ENCODE data around the gene SPEG. TPM values are rescaled to one million over a fixed set of nuclear protein-coding genes. Genes with fewer than 3 reads are reported as not detected.

SPEG gene
- total and polyA plus RNA-seq, 3 donors from 2014 or later = 16.0 to 24.3 (median 23.0) TPM

DNA sequence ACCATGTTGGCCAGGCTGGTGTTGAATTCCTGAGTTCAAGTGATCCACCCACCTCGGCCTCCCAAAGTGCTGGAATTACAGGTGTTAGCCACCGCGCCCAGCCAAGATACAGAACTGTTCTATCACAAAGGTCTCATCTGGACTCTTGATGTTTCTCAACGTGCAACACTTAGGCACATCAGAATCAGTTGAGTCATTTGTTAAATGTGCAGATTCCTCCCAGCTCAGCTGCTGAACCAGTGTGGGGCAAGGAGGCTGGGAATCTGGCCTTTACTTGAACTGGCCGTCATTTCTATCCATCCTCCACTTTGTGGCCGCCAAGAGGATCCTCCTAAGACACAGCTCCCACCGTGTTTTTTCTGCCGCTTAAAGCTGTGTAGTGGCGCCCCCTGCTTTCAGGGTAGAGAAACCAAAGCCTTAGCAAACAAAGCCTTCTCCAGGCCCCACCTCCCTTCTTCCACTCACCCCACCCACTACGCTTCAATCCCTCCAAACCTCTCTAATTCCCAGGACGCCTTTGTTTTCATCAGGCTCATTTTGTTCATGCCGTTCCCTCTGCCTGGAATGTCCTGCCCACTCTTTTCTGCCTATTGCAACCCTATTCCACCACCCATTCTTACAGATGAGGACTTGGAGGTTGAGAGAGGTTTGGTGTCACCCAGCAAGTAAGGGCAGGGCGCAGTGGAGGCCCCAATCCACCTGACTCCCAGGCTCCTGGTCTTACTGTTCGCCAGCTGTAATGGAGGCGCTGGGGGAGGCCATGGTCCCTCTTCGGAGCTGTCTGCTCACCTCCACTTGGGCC lies 776 bp upstream of the SPEG start:
- H3K27ac ChIP-seq = no peak overlapping the region
- TF ChIP-seq, protein P1, sequence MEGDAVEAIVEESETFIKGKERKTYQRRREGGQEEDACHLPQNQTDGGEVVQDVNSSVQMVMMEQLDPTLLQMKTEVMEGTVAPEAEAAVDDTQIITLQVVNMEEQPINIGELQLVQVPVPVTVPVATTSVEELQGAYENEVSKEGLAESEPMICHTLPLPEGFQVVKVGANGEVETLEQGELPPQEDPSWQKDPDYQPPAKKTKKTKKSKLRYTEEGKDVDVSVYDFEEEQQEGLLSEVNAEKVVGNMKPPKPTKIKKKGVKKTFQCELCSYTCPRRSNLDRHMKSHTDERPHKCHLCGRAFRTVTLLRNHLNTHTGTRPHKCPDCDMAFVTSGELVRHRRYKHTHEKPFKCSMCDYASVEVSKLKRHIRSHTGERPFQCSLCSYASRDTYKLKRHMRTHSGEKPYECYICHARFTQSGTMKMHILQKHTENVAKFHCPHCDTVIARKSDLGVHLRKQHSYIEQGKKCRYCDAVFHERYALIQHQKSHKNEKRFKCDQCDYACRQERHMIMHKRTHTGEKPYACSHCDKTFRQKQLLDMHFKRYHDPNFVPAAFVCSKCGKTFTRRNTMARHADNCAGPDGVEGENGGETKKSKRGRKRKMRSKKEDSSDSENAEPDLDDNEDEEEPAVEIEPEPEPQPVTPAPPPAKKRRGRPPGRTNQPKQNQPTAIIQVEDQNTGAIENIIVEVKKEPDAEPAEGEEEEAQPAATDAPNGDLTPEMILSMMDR (IDR thresholded peaks at IDR 0.05) = no peak
- TF ChIP-seq POLR2A (IDR thresholded peaks at IDR 0.05) = no peak
- no peaks in the 10 kb centered on the region for H3K27me3 ChIP-seq
- H3K4me1 ChIP-seq = peaks cover 3% of the 10 kb centered on the region
- H3K36me3 ChIP-seq (ENCODE audit: low read depth, missing control alignments) = no peaks in the 10 kb centered on the region
- no peaks in the 10 kb centered on the region for H3K9me3 ChIP-seq
- intact Hi-C loops (cut with DNase I; ENCODE audit: low total_unique reads) = no loop called here
- 66 to 77% methylated on average over 16 of the region's 16 CpGs for WGBS, 2 donors
- H3K4me3 ChIP-seq = peak overlapping the region in 1 of 2 donors; percentile 44
- no peak for DNase-seq

DNA sequence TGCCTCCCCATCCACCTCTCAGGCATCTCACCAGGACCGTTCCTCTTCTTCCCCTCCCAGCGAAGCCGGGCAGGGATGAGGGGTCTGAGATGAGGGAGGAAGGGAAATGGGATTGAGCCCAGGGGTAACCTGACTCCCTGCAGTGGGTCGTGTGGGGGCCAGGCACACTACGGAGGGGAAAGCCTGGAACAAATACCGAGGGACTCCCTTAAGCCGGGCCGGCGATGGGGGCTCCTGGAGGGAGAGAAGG lies 250 bp upstream of the SPEG start:
- DNase-seq = no peak

DNA sequence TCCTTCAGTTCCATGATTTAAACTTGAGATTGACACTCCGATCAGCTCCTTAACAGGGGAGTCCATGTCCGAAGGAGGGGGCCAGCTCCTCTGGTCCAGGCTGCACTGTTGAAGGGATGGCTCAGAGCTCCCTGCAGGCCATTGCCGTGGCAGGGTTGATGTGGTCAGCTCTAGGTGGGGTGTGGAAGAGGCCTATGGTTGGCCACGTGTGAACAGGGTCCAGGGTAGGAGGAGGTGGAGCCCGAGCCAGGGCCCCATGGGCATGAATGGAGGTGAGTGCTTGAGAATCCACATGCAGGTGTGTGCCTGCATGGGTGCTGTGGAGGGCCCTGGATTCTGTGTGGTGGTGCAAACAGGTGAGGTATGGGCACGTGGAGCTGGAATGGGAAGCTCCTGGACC lies 1.1 kb downstream of the SPEG start:
- no peak overlapping the region for H3K4me3 ChIP-seq
- no peaks in the 10 kb centered on the region for H3K27me3 ChIP-seq
- H3K27ac ChIP-seq = no peak overlapping the region
- TF ChIP-seq POLR2A (IDR thresholded peaks at IDR 0.05) = no peak
- TF ChIP-seq, protein P1 (IDR thresholded peaks at IDR 0.05) = no peak
- H3K4me1 ChIP-seq = peaks cover 3% of the 10 kb centered on the region
- no peak for DNase-seq
- intact Hi-C loops (cut with DNase I; ENCODE audit: low total_unique reads) = no loop called here
- WGBS, 2 donors = 78 to 85% methylated on average over 6 of the region's 6 CpGs
- no peaks in the 10 kb centered on the region for H3K36me3 ChIP-seq (ENCODE audit: low read depth, missing control alignments)
- no peaks in the 10 kb centered on the region for H3K9me3 ChIP-seq

More for the DNA sequence above, 250 bp upstream of the SPEG start:
- TF ChIP-seq, protein P1 (IDR thresholded peaks at IDR 0.05) = no peak
- TF ChIP-seq POLR2A (IDR thresholded peaks at IDR 0.05) = no peak
- intact Hi-C loops (cut with DNase I; ENCODE audit: low total_unique reads) = no loop called here
- no peaks in the 10 kb centered on the region for H3K9me3 ChIP-seq
- no peaks in the 10 kb centered on the region for H3K27me3 ChIP-seq
- H3K27ac ChIP-seq = no peak overlapping the region
- 41 to 47% methylated on average over 8 to 9 of the region's 9 CpGs for WGBS, 2 donors
- H3K4me1 ChIP-seq = peaks cover 3% of the 10 kb centered on the region
- H3K36me3 ChIP-seq (ENCODE audit: low read depth, missing control alignments) = no peaks in the 10 kb centered on the region
- H3K4me3 ChIP-seq = peak overlapping the region; percentile 44 to 48

DNA sequence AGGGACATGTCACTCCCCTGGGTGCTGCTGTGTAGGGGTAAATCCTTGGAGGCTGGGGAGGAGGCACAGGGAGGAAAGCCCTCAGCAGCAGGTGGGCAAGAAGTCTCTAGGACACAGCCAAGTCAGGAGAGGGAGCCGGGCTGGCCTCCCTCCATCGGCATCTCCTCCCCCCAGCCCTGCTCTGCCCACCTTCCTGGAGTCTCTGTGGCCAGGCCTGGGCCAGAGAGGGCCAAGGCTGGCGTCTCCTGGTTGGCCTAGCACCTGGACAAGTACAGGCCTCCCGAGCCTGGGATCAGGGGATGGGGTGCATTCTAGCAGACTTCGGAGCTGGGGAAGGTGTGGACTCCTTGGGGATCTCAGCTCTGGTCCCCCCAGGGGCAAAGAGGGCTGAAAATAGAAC lies 1.8 kb downstream of the SPEG start:
- WGBS, 2 donors = 91 to 96% methylated on average over 3 to 5 of the region's 5 CpGs
- no peaks in the 10 kb centered on the region for H3K9me3 ChIP-seq
- H3K27ac ChIP-seq = no peak overlapping the region
- intact Hi-C loops (cut with DNase I; ENCODE audit: low total_unique reads) = no loop called here
- TF ChIP-seq, protein P1 (IDR thresholded peaks at IDR 0.05) = no peak
- no peak for TF ChIP-seq POLR2A (IDR thresholded peaks at IDR 0.05)
- no peak overlapping the region for H3K4me3 ChIP-seq
- no peaks in the 10 kb centered on the region for H3K27me3 ChIP-seq
- peaks cover 7% of the 10 kb centered on the region for H3K4me1 ChIP-seq
- no peak for DNase-seq
- H3K36me3 ChIP-seq (ENCODE audit: low read depth, missing control alignments) = no peaks in the 10 kb centered on the region

DNA sequence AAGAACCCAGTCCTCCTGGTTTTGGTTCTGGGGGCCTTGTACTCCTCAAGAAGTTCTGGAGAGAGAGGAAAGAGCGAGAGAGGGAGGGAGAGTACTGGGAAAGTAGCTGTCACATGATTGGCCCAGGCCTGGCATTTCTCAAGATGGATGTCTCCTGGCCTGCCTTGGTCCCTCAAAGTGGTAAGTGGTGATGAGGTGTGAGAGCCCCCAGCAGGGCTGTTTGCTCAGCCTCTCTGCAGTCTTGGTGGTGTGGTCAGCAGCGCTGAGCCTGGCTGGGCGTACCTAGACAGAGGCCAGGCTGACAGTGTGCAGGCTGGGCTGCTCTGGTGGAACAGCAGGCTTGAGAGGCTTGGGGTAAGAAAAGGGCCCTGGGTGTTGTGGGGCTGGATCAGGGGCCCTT lies 2.5 kb downstream of the SPEG start:
- no peak for TF ChIP-seq POLR2A (IDR thresholded peaks at IDR 0.05)
- TF ChIP-seq, protein P1 (IDR thresholded peaks at IDR 0.05) = no peak
- Histone ChIP-seq H3K4me3 (no peak overlapping the region), H3K27ac (no peak overlapping the region), H3K27me3 (no peaks in the 10 kb centered on the region), H3K4me1 (peaks cover 8% of the 10 kb centered on the region), H3K36me3 (ENCODE audit: low read depth, missing control alignments) (no peaks in the 10 kb centered on the region), H3K9me3 (no peaks in the 10 kb centered on the region)
- intact Hi-C loops (cut with DNase I; ENCODE audit: low total_unique reads) = no loop called here
- 84% methylated on average over 3 of the region's 3 CpGs for WGBS, 2 donors
- no peak for DNase-seq
